Central memory CD8-positive, alpha-beta T cell (primary cell): ENCODE measurements around the gene DLG3.
A peak's percentile ranks its signal among the peaks of the same experiment; 100 is the strongest.

Experiments
- ATAC-seq: fragments of 150-1000 bp; cut with Tn5 transposase; replicated peaks from 2 replicates; pipeline ENCODE4 v1.10.0; 2022; ENCODE audit warnings: mild to moderate bottlenecking, moderate FRiP score, moderate number of reproducible peaks; ENCODE audit not compliant: poor library complexity, severe bottlenecking; ENCODE audit errors: extremely low read depth
- DNase-seq, 2 donors: peaks; one replicate each; pipeline ENCODE4 v3.0.0; 2021; ENCODE audit warnings: low spot score in 2 of 2
- H3K27ac Mint-ChIP-seq: one replicate; pipeline ENCODE4 v1.8.0; 2022; ENCODE audit warnings: low read depth, mild to moderate bottlenecking, moderate library complexity, mixed read lengths
- H3K27me3 Mint-ChIP-seq: one replicate; pipeline ENCODE4 v1.8.0; 2022; ENCODE audit warnings: mixed read lengths
- H3K36me3 Mint-ChIP-seq: one replicate; pipeline ENCODE4 v1.8.0; 2022; ENCODE audit warnings: mild to moderate bottlenecking, moderate library complexity, mixed read lengths; ENCODE audit not compliant: insufficient read depth
- H3K4me1 Mint-ChIP-seq: one replicate; pipeline ENCODE4 v1.8.0; 2022; ENCODE audit warnings: mixed read lengths
- H3K4me3 Mint-ChIP-seq: one replicate; pipeline ENCODE4 v1.8.0; 2022; ENCODE audit warnings: mild to moderate bottlenecking, moderate library complexity, mixed read lengths
- H3K9me3 Mint-ChIP-seq: one replicate; pipeline ENCODE4 v1.8.0; 2022; ENCODE audit warnings: mixed read lengths

DLG3 gene

DNA sequence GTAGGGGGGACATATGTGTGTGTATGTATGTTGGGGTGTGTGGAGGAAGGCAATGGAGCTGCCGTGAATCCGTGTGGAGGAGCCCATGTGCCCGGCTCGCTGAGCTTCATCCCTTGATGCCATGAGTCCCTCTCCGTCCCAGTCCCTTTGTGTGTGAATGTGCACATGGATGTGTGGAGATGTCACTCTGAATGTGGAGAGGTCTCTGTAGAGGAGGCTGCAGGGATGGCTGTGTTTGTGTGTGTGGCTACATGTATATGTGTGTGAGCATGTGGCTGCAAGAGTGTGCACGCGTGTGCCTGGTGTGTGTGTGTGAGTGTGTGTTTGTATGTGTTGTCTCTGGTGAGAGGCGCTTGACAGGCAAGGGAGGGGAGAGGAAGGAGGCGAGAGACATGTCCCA is 1.3 kb downstream of the DLG3 start:
- H3K9me3 Mint-ChIP-seq, result no peaks in the 10 kb centered on the region
- ATAC-seq (no peak), DNase-seq (no peak)
- H3K27me3 Mint-ChIP-seq, result peaks cover 26% of the 10 kb centered on the region
- H3K4me1 Mint-ChIP-seq, result no peaks in the 10 kb centered on the region
- H3K4me3 Mint-ChIP-seq, result peak overlapping the region; percentile 38
- H3K27ac Mint-ChIP-seq, result no peak overlapping the region
- H3K36me3 Mint-ChIP-seq, result no peaks in the 10 kb centered on the region

DNA sequence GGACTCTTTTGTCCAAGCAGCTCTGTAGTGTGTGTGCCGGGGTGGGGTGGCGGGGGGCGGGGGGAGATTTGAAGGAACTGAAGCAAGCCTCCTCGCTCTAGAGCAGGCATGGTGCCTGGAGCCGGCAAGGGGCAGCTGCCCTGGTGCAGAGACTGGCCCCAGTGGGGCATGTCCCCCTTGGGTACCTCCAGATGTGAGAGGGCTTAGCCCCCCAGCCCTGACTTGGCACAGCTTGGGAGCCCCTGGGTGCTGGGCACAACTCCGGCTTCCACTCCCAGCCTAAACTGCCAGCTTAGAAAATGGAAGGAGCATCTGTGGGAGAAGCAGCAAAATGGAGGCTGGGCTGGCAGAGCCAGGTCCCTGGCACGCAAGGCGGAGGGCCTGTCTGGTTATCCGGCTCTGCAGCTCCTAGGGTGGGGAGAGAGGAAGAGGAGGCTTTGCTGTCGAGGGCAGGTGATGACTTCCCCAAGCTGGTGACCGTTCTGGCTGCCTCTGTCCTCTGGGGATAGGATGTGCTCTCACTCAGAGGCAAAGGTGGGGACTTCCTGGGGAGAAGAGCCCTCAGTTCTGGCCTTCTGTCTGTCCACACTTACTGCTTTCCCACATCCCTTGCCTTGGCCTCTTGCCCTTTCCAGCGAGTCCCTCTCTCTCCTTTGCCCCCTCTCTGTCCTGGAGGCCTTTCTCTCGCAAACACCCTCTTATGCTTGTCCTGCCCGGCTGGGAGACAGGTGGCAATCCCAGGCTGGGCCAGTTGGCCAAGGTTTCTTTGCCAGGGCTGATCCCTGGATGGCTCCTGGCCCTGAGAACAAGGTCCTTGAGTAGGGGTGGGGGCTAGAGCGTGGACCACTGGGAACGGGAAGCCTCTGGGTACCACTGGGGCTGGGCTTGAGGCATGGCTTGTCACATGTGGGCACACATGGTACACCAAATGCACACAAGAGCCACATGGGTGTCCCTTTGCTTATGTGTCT is 2.0 kb downstream of the DLG3 start:
- DNase-seq (no peak), ATAC-seq (no peak)
- no peaks in the 10 kb centered on the region for H3K36me3 Mint-ChIP-seq
- peaks cover 19% of the 10 kb centered on the region for H3K27me3 Mint-ChIP-seq
- no peaks in the 10 kb centered on the region for H3K4me1 Mint-ChIP-seq
- H3K27ac Mint-ChIP-seq, result no peak overlapping the region
- H3K4me3 Mint-ChIP-seq, result no peak overlapping the region
- no peaks in the 10 kb centered on the region for H3K9me3 Mint-ChIP-seq

DNA sequence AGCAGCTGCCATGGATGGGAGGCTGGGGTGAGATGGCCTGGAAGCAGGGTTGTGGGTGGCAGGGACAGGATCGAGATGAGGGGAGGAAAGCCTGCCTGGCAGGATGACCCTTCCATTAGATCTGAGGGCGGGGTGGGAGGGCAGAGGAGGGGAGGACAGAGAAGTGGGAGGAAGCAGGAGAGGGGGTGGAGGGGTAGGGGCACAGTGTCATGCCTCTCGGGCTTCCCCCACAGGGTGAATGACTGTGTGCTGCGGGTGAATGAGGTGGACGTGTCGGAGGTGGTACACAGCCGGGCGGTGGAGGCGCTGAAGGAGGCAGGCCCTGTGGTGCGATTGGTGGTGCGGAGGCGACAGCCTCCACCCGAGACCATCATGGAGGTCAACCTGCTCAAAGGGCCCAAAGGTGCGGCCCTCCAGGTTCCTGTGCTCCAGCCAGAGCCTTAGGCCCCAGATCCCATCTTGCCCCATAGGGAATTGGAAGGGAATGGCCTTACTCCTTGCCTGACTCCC is 4.9 kb downstream of the DLG3 start:
- no peak overlapping the region for H3K4me3 Mint-ChIP-seq
- H3K27me3 Mint-ChIP-seq, result peaks cover 7% of the 10 kb centered on the region
- no peak for DNase-seq
- no peak for ATAC-seq
- peaks cover 1% of the 10 kb centered on the region for H3K36me3 Mint-ChIP-seq
- no peak overlapping the region for H3K27ac Mint-ChIP-seq
- peaks cover 27% of the 10 kb centered on the region for H3K4me1 Mint-ChIP-seq
- no peaks in the 10 kb centered on the region for H3K9me3 Mint-ChIP-seq

DNA sequence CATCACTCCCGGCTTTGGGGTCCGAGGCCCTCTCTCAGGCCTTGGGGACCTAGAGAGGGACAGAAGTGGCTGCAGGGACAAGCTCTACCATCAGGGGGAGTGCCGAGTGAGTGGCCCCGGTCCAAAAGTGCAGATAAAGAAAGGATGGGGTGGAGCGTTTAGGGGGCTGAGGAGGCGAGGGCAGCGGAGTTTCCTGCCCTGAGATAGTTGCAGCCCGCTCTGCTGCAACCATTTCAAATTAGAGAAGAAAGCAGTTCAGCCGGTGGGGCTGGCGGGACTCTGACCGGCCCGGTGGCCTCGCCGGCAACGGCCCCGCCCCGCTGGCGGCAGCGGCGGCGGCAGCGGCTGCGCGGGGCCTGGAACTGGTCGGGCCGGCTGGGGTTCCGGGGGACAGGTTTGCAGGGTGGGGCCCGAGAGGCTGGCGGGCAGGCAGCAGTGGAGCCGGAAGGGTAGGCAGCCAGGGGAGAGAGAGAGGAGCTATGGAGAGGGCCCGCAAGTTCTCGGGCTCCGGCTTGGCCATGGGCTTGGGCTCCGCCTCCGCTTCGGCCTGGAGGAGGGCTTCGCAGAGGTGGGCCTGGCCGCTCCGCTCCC is 7.6 kb downstream of the DLG3 start:
- H3K9me3 Mint-ChIP-seq, result no peaks in the 10 kb centered on the region
- H3K27ac Mint-ChIP-seq, result peak overlapping the region; percentile 90
- peak overlapping the region; percentile 84 for H3K4me3 Mint-ChIP-seq
- ATAC-seq (peak; percentile 43), DNase-seq (peak; percentile 27 to 43)
- H3K4me1 Mint-ChIP-seq, result peaks cover 48% of the 10 kb centered on the region
- H3K36me3 Mint-ChIP-seq, result peaks cover 8% of the 10 kb centered on the region
- H3K27me3 Mint-ChIP-seq, result no peaks in the 10 kb centered on the region

DNA sequence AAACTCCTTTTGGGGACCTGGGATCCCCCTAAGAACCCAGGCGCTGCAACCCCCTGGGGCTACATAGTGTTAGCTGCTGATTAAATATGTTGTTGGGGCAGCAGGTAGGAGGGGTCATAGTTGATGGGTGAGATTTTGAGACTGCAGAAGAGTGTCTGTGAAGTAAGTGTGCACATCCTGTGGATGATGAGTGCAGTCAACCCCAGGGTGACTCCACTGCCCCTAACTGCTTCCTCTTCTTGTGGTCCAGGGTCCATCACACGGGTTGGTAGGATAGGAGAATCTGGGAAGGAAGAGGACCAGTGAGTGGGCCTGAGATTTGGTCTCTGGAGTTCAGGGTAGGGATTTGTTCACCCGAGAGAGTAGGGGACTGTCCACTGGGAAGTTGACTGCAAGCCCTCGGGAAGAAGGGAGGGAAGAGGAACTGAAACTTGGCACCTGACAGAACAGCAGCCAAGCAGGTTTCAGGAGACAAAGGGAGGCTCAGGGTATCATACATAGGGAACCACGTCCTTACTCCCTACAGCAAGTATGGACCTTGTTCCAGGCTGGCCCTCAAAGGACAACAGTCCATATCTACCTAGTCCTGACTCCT is 8.5 kb downstream of the DLG3 start:
- Mint-ChIP-seq H3K4me3 (peak overlapping the region; percentile 86), H3K9me3 (no peaks in the 10 kb centered on the region), H3K36me3 (peaks cover 8% of the 10 kb centered on the region), H3K27me3 (no peaks in the 10 kb centered on the region), H3K4me1 (peaks cover 49% of the 10 kb centered on the region), H3K27ac (peak overlapping the region; percentile 90)
- DNase-seq (no peak), ATAC-seq (no peak)

DNA sequence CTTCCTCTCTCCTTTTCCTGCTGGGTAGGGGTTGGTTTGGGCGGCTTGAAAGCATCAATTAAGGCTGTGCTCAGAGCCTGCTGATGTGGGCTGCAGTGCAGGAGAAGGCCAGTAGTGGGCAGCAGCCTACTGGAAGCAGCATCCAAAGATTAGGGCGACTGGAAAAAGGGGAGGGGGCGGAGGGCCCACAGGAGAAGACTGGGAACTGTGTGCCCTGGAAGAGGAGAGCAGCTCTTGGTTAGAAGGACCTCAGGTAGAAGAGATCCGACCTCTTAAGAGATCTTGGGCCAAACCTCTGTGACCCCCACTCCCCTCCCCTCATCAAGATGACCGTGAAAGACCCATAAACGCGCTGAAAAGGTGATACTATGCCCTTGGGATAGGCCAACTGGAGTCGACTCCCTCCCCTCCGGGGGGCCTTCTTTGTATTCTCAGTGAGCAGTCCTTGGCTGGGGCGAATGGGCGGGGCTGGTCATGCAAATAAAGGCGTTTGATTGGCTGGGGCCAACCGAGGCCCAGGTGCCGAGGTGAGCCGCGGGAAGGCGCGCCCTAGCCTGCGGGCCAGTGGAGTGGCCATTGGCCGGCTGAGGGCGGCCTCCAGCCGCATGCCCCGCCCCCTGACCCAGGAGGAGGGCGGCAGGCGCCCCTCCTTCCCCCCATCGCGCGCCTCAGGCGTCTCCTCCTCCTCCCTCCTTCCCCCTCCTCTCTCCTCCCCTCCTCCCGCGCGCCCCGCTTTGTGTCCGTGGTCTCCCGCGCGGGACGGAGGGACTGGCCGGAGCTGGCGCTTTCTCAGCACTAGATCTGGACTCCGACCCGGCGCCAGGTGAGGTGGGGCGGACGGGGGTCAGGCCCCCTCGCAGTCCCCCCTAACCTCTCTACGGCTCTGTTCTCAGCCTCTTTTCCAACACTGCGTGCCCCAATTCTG is 10.1 kb downstream of the DLG3 start:
- H3K27ac Mint-ChIP-seq, result peak overlapping the region; percentile 93
- ATAC-seq (peak; percentile 68), DNase-seq (peak; percentile 45 to 55)
- peaks cover 49% of the 10 kb centered on the region for H3K4me1 Mint-ChIP-seq
- H3K9me3 Mint-ChIP-seq, result no peaks in the 10 kb centered on the region
- H3K27me3 Mint-ChIP-seq, result no peaks in the 10 kb centered on the region
- H3K36me3 Mint-ChIP-seq, result peaks cover 8% of the 10 kb centered on the region
- peak overlapping the region; percentile 86 for H3K4me3 Mint-ChIP-seq

DNA sequence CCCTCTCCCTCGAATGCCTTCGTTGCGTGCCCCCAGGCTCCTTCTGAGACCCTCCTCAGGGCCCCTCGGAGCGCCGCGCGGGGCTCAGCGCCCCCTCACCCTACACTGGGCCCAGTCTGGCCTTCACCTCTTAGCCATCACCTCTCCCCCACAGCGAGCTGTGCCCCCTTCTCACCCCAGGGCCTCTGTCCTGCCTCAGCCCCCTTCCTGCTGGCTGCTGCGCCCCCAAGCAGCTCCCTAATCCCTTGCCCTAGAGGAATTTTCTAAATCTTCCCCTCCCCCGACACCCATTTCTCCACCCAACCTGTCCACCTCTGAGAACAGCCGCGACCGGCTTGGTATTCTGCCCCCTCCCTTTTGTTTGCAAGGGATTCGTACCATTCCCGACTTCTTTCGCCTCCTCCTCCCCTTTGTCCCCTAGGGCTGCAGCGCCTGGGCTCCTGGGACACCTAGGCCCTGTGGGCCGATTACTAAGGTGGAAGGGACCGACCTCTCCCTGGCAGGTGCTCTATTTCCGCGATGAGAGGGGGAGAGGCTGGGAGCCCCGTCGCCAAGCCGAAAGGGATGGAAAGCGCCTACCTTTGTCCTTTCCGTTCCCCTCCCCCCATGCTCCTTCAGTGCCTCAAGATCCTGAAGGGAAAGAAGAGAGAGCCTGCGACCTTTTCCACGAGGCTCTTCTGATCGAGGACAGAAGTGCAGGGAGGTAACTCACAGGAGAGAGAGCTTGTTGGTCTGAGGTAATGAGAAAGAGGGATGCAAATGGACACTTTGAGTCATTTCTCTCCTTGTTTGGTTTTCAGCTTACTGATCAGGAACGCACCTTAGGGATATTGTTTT is 10.9 kb downstream of the DLG3 start:
- ATAC-seq, result no peak
- Mint-ChIP-seq H3K27me3 (no peaks in the 10 kb centered on the region), H3K4me1 (peaks cover 49% of the 10 kb centered on the region), H3K4me3 (peak overlapping the region; percentile 86), H3K27ac (peak overlapping the region; percentile 93), H3K36me3 (peaks cover 14% of the 10 kb centered on the region), H3K9me3 (no peaks in the 10 kb centered on the region)
- DNase-seq, result no peak

DNA sequence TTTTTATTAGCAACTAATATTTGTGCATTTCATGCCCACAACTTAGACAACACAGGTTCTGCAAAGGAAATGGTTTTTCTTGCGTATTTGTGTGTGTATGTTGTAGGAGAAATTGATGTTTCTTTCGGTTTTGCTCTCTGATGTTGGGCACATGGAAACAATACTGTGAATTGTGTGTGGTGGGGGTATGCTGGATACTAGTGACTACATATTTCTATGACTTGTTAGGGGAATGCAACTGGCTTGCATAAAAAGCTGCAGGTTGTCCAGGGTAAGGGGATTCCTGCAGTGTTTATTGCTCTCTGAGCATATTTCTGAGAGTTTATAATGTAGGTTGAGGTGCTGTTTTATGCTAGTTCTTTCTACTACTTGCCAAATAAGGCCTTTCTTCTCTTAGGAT is 11.6 kb downstream of the DLG3 start:
- H3K4me1 Mint-ChIP-seq, result peaks cover 49% of the 10 kb centered on the region
- no peak for ATAC-seq
- H3K4me3 Mint-ChIP-seq, result peak overlapping the region; percentile 86
- H3K27me3 Mint-ChIP-seq, result no peaks in the 10 kb centered on the region
- peaks cover 17% of the 10 kb centered on the region for H3K36me3 Mint-ChIP-seq
- DNase-seq, result no peak
- peak overlapping the region; percentile 93 for H3K27ac Mint-ChIP-seq
- H3K9me3 Mint-ChIP-seq, result no peaks in the 10 kb centered on the region

DNA sequence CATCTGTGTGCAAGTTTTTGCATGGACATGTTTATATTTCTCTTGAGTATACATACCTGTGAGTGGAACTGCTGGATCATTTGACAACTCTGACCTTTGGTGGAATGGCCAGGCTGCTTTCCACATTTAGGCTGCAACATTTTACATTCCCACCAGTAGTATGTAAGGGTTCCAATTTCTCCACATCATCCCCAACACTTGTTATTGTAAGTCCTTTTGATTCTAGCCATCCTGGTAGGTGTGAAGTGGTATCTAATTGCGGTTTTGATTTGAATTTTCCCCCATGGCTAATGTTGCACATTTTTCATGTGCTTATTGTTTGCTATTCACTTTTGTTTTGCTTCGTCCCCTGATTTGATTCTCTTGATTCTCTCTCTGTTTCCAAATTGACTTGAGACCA is 16.4 kb downstream of the DLG3 start:
- H3K27ac Mint-ChIP-seq, result no peak overlapping the region
- peaks cover 16% of the 10 kb centered on the region for H3K36me3 Mint-ChIP-seq
- H3K4me3 Mint-ChIP-seq, result no peak overlapping the region
- DNase-seq (no peak), ATAC-seq (no peak)
- H3K4me1 Mint-ChIP-seq, result peaks cover 18% of the 10 kb centered on the region
- H3K9me3 Mint-ChIP-seq, result no peaks in the 10 kb centered on the region
- H3K27me3 Mint-ChIP-seq, result no peaks in the 10 kb centered on the region

DNA sequence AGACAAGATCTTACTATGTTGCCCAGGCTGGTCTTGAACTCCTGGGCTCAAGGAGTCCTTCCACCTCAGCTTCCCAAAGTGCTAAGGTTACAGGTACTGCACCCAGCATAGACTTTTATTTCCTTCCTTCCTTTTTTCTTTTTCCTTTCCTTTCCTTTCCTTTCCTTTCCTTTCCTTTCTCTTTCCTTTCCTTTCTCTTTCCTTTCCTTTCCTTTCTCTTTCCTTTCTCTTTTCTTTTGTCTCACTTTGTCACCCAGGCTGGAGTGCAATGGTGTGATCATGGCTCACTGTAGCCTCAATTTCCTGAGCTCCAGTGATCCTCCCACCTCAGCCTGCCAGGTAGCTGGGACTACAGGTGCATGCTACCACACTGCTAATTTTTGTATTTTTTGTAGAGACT is 19.4 kb downstream of the DLG3 start:
- Mint-ChIP-seq H3K36me3 (peaks cover 14% of the 10 kb centered on the region), H3K4me1 (peaks cover 5% of the 10 kb centered on the region), H3K27ac (peak overlapping the region; percentile 76), H3K27me3 (no peaks in the 10 kb centered on the region), H3K9me3 (no peaks in the 10 kb centered on the region), H3K4me3 (no peak overlapping the region)
- no peak for DNase-seq
- ATAC-seq, result no peak

DNA sequence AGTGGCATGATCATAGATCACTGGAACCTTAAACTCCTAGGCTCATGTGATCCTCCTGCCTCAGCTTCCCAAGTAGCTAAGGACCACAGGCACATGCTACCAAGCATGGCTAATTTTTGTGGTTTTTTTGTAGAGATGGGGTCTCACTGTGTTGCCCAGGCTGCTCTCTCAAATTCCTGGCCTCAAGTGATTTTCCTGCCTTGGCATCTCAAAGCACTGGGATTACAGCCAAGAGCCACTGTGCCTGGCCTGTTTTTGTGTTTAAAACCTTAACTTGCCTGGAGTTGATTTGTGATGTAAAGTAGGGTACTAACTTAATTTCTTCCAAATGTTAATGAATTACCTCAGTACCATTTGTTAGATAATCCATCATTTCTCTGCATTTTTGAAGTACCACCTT is 22.3 kb downstream of the DLG3 start:
- H3K36me3 Mint-ChIP-seq, result peaks cover 6% of the 10 kb centered on the region
- ATAC-seq, result no peak
- H3K4me3 Mint-ChIP-seq, result no peak overlapping the region
- no peaks in the 10 kb centered on the region for H3K27me3 Mint-ChIP-seq
- DNase-seq, result no peak
- no peak overlapping the region for H3K27ac Mint-ChIP-seq
- H3K9me3 Mint-ChIP-seq, result no peaks in the 10 kb centered on the region
- peaks cover 19% of the 10 kb centered on the region for H3K4me1 Mint-ChIP-seq
